Measurements from ENCODE around the gene KRTDAP.
"Not testable (repeated sequence)": the region's sequence is repeated elsewhere in the genome, so short reads cannot be mapped to it uniquely, and the experiment has no call there.

Gene KRTDAP

GRCh38 chr19:35487656-35488182, 2.5 kb downstream of the KRTDAP start:
- in situ Hi-C loops (cut with MboI; ENCODE audit: low sequenced_read_pairs) = no loop called here

- in situ Hi-C loops (cut with MboI; ENCODE audit: low sequenced_read_pairs) = no loop called here
These were observed 4.0 kb downstream of the KRTDAP start for GRCh38 chr19:35486268-35486708.

- in situ Hi-C loops (cut with MboI; ENCODE audit: low sequenced_read_pairs) = no loop called here
These were observed 5.8 kb downstream of the KRTDAP start for GRCh38 chr19:35484252-35485036.

GRCh38 chr19:35483089-35483488, 7.2 kb downstream of the KRTDAP start:
- in situ Hi-C loops (cut with MboI; ENCODE audit: low sequenced_read_pairs) = no loop called here

- in situ Hi-C loops (cut with MboI; ENCODE audit: low sequenced_read_pairs) = no loop called here
These were observed 11.2 kb downstream of the KRTDAP start for GRCh38 chr19:35478794-35479677.

- in situ Hi-C loops (cut with MboI; ENCODE audit: low sequenced_read_pairs) = no loop called here
These were observed 14.1 kb downstream of the KRTDAP start for GRCh38 chr19:35476149-35476548.

- in situ Hi-C loops (cut with MboI; ENCODE audit: low sequenced_read_pairs) = not testable (repeated sequence)
These were observed 15.7 kb downstream of the KRTDAP start for GRCh38 chr19:35474594-35474993.

GRCh38 chr19:35474104-35474503, 16.2 kb downstream of the KRTDAP start:
- in situ Hi-C loops (cut with MboI; ENCODE audit: low sequenced_read_pairs) = no loop called here

- in situ Hi-C loops (cut with MboI; ENCODE audit: low sequenced_read_pairs) = no loop called here
These were observed 18.3 kb downstream of the KRTDAP start for GRCh38 chr19:35471946-35472345.

- in situ Hi-C loops (cut with MboI; ENCODE audit: low sequenced_read_pairs) = not testable (repeated sequence)
These were observed 19.2 kb downstream of the KRTDAP start for GRCh38 chr19:35471075-35471474.

- in situ Hi-C loops (cut with MboI; ENCODE audit: low sequenced_read_pairs) = no loop called here
These were observed 20.1 kb downstream of the KRTDAP start for GRCh38 chr19:35470128-35470527.

GRCh38 chr19:35468637-35469036, 21.6 kb downstream of the KRTDAP start:
- in situ Hi-C loops (cut with MboI; ENCODE audit: low sequenced_read_pairs) = loop anchor here (10.0 kb wide), 1 partner anchor 114 kb away; the partner anchor contains the start of gene FFAR3

GRCh38 chr19:35466259-35466658, 24.0 kb downstream of the KRTDAP start:
- in situ Hi-C loops (cut with MboI; ENCODE audit: low sequenced_read_pairs) = loop anchor here (10.0 kb wide), 1 partner anchor 111 kb away; the partner anchor contains the start of gene FFAR3

- in situ Hi-C loops (cut with MboI; ENCODE audit: low sequenced_read_pairs) = loop anchor here (10.0 kb wide), 1 partner anchor 108 kb away; the partner anchor contains the start of gene FFAR3
These were observed 27.3 kb downstream of the KRTDAP start for GRCh38 chr19:35462956-35463355.

GRCh38 chr19:35462476-35462953, 27.7 kb downstream of the KRTDAP start:
- in situ Hi-C loops (cut with MboI; ENCODE audit: low sequenced_read_pairs) = loop anchor here (10.0 kb wide), 1 partner anchor 108 kb away; the partner anchor contains the start of gene FFAR3

GRCh38 chr19:35461788-35462187, 28.5 kb downstream of the KRTDAP start:
- in situ Hi-C loops (cut with MboI; ENCODE audit: low sequenced_read_pairs) = loop anchor here (10.0 kb wide), 1 partner anchor 107 kb away; the partner anchor contains the start of gene FFAR3

GRCh38 chr19:35461060-35461459, 29.2 kb downstream of the KRTDAP start:
- in situ Hi-C loops (cut with MboI; ENCODE audit: low sequenced_read_pairs) = loop anchor here (10.0 kb wide), 1 partner anchor 106 kb away; the partner anchor contains the start of gene FFAR3

- in situ Hi-C loops (cut with MboI; ENCODE audit: low sequenced_read_pairs) = loop anchor here (10.0 kb wide), 1 partner anchor 106 kb away; the partner anchor contains the start of gene FFAR3
These were observed 29.7 kb downstream of the KRTDAP start for GRCh38 chr19:35460608-35461007.

GRCh38 chr19:35459414-35460082, 30.7 kb downstream of the KRTDAP start:
- in situ Hi-C loops (cut with MboI; ENCODE audit: low sequenced_read_pairs) = loop anchor here (10.0 kb wide), 1 partner anchor 105 kb away; the partner anchor contains the start of gene FFAR3

- in situ Hi-C loops (cut with MboI; ENCODE audit: low sequenced_read_pairs) = no loop called here
These were observed 31.4 kb downstream of the KRTDAP start for GRCh38 chr19:35458731-35459391.

Measured in HL-60/S4 treated with retinoic acid at 250 ng/mL for 4 days and 3 days (cell line).